ENCODE results near the gene DCST2.

Gene DCST2

DNA sequence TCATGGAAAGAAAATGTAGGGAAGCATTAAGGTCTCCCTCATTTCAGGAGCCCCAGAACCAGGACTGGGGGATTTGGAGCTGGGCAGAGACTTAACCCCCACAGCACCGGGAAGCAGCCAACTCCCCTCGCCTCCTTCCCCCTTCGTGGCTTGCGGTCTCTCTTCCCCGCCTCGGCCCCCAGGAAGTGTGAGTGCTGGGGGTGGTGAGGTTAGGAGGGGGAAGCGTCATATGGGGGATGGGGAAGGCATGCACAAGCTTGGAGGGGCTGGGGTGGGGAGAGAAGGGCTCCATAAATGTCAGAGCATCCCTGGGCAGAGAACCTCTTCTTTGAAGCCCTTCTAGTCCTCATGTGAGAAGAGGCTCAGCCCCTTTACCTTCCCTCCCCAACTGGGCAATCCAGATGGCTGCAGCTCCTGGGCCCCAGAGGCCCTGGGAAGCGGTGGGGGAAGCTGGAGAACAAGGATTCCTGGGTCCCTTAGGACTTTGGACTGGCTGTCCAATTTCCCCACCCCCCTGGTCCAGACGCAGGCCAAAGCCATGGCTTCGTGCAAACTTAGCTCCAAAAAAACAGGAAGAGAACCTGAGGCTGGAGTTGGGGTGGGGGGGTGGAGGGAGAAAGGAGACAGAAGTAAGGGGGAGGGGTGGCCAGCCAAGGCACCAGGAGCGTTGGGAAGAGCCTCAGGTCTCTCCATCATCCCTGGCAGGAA, 23.2 kb downstream of the DCST2 start:
- DNase-seq (ENCODE audit: low read depth): no peak

DNA sequence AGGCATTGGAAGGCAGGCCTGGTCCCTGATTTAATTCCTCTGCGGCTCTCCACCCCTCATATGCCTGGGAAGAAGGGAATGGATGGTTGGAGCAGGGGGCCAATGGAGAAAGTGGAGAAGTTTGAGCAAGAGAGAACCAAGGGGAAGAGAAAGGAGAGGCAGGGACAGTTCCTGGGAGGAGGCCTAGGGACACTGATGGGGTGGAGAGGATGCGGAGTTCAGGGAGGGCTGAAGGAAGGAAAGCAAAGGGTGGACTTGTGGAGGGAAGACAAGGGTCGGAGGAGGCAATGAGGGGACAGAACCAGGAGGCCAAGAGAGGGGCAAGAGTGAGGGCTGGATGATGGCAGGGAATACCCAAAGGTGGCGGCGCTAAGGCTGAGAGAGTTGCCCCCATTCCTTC, 23.8 kb downstream of the DCST2 start:
- no peak for DNase-seq (ENCODE audit: low read depth)

DNA sequence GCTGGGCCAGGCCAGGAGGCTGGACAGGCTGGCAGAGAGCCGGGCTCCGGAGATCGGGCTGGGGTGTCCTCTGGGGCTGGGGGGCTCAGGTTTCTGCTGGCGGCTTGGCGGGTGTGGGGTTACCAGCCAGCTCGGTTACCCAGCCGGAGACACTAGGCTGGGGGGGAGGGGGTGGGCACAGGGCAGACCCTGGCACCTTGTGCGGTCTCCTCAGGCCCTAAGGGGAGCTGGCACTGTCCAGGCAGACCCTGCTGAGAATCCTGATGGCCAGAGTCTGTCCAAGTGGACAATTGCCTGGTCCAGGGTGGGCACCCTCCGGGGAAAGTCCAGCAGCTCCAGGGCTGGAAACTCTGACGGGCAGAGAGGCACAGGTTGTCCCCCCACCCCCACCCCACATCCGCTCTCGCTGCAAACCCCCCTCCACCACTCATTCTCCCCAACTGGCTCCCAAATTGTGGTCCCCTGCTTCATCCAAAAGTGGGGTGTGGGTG, 24.3 kb downstream of the DCST2 start:
- no peak for DNase-seq (ENCODE audit: low read depth)

DNA sequence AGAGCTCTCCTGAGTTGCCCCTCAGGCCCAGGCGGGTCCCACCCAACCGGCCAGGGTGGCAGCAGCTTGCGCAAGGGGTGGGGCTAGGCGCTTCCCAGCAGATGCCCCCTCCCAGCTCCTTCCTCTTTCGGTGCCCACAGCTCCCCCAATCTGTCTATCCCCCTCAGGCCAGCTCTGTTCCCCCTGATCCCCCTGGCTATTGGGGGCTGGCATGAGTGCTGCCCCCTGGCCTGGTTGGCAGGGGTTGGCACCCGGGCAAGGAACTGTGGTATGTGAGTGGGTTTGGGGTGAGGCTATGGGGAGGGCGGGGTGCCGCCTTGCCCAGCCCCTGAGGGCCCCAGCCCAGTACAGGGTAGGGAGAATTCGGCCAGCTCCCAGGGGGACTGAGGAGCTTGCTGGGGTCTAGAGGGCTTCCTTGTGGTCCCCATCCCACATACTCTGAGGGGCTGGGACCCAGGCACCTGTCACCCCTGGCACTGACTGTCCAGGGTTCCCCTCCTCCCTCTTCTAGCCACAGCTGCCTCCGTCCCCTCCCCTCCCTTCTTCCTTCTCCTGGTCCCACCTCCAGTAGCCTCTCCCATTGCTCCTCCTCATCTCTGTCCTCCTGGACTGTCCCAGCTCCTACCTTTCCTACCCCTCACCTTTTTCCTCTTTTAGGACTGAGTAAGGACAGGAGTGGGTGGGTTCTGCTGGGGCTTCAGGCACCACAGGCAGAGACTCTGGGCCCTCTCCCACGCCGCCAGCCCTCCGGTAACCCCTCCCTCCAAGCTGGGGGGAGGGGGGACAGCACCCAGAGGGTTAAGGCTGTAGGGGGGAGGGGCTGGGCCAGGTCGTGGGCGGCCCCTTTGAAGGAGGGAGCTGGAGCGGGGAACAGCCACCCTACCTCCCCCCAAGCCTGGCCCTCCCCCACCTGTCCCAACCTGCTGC, 25.3 kb downstream of the DCST2 start:
- DNase-seq (ENCODE audit: low read depth): peak; percentile 44

DNA sequence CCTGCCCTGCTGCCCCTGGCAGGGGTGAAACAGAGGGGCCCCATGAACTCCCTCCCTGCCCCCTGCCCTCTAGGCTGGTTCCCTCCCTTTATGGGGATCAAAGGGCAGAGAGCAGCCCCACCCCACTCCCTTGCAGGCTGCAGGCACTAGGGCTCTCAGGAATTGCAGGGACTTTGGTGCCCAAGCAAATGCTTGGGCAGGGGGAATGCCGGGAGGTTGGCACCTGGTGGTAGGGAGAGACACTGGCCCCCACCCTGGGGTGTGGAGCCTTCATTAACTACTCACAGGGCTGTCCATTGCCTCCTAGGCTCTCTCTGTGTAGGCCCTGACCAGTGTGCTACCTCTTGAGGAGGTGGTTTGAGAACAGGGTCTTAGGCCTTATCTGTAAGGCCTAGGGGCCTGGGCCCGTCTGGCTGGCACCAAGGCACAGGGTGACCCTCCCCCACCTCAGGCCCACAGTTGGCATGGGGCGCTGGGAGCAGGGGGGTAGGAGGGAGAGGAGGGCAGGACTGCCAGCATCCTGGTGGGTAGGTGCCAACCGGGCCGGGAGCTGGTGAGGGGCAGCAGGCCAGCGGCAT, 26.2 kb downstream of the DCST2 start:
- DNase-seq (ENCODE audit: low read depth): no peak

DNA sequence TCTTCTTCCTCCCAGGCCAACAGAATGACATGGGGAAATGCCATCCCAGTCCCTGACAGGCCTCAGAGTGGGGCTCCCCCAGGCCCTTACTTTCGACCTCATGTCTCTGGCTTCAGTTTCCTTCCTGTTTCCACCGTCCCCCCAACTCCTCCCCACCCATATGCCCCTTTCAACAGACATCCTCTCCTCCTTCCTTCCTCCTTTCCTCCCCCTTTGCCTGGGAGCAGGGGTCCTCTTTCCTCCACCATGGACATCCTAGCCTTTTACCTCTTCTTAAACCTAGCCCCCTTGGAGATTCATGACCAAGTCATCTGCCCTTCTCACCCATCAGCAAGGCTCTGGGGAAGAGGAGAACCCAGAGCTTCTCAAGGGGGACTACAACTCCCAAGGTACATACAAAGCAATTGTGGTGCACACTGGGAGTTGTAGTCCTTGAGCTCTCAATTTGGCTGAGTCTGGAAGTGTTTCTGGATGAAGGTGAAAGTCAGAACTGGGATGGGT, 26.9 kb downstream of the DCST2 start:
- no peak for DNase-seq (ENCODE audit: low read depth)

DNA sequence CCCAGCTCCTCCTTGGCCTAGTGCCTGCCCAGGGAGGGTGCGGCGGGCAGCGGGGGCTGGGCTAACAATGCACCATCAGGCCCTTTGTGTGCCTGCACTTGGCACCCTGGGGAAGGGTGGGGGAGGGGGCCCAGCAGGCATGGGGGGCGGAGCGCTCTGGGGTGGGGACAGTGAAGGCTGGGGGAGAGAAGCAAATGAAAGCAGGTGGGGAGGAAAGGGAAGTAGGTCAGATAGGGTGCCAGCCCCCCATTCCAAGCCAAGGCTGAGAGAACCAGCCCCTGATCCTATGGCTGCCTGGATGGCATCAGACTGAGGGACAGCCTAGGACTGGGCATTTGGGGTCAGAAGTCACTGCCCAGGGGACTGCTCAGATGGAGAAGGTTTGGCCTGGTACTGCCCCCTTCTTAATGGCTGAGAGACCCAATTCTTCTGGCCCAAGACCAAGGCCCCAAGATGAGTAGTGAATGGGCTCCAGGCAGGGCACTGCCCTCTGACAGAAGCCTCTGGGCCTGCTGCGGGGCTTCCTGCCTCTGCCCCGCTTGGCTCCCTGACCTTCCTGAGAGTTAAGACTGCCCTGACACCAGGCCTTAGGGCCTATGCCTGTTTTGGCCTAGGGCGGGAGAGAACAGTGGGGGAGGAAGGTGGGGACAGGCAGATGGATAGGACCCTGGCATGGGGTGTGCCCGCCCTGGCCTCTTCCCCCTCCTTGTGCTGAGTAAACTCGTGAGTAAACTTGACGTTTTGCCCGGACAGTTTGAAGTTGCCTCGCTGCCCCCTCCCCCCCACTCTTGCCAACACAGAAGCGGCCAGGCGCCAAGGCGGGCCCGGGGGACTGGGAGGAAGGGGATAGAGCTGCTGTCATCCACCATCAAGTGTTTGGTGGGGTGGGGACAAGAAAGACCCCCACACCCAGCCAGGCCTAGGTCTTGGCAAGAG, 28.2 kb downstream of the DCST2 start:
- DNase-seq (ENCODE audit: low read depth): no peak

DNA sequence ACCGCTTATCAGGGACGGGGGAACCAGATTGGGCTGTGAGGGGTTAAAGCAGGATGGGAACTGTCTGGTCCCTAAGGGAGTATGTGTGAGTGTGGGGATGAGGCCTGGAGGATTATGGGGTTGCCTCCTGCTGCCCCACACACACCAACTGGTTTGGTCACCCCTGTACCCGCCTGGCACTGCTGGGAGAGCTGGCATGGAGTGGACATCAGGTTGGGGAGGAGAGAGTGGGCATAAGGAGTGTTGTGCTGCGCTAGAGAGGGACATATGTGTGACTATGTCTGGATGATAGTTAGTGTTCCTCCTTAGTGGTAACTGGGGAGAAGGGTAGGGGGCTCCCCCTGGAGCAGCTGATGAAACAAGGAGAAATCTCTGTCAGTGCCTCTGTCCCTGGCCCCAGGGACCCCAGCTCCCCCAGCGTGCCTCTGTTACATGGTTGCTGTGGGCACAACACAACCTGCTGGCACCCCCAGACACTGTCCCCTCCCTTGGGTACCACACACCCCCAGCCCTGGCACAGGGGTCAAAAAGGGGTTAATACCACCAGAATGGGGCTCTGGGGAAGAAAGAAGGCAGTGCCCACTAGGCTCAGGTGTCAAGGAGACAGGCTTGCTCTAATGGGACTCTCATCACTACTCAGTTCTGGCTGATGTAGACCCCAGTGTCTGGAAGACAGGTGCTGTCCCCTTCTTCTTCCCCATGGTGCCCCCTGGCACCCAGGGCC, 29.1 kb downstream of the DCST2 start:
- DNase-seq (ENCODE audit: low read depth): no peak

DNA sequence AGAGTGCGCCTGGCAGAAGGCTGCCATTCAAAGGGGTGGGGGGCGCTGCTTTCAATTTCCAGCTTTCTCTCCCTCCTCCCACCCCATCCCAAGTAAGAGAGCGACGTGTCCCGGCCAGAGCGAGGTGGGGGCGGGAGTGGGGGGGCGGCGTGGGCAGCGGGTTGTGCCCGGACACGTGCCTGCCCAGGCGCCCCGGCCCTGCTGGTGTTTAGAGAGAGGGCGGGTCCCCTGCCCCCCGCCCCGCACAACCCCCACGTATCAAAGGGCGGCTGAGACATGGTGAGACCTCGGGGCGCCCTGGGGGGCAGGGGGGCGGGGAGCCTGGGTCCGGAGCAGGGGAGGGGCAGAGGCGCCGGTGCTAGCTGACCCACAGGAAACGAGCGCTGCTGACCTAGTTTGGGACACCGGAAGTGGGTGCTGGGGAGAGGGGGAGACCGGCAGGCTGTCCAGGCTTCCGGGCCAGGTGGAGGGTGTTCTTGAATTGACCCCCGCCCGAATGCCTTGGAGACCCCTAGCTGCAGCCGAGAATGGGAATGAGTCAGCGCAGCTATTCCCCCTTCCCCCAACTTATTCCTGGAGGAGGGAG, 29.7 kb downstream of the DCST2 start:
- DNase-seq (ENCODE audit: low read depth): no peak

DNA sequence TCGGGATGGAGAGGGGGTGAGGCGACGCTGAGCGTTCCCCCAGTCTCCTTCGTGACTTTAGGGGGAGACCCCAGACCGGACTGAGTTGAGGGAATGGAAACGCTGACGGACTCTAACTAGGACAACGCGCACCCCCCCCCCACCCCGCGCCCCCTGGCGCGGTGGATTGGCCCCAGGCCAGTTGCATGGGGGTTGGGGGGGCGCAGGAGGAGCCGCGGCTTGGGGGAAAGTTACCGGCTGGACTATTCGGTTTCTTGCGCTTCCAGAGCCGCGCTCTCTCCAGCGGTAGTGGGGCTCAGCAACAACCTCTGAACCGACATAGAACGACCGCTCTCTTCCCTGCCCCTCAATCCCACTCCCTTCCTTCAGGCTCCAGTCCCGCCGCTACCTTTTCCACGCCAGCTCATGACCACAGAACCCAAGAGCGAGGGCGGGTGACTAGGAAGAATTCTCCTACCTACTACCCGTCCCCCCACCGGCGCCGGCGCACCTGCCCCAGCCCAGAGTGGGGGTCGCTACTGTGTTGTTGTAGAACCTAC, 30.3 kb downstream of the DCST2 start:
- DNase-seq (ENCODE audit: low read depth): no peak

DNA sequence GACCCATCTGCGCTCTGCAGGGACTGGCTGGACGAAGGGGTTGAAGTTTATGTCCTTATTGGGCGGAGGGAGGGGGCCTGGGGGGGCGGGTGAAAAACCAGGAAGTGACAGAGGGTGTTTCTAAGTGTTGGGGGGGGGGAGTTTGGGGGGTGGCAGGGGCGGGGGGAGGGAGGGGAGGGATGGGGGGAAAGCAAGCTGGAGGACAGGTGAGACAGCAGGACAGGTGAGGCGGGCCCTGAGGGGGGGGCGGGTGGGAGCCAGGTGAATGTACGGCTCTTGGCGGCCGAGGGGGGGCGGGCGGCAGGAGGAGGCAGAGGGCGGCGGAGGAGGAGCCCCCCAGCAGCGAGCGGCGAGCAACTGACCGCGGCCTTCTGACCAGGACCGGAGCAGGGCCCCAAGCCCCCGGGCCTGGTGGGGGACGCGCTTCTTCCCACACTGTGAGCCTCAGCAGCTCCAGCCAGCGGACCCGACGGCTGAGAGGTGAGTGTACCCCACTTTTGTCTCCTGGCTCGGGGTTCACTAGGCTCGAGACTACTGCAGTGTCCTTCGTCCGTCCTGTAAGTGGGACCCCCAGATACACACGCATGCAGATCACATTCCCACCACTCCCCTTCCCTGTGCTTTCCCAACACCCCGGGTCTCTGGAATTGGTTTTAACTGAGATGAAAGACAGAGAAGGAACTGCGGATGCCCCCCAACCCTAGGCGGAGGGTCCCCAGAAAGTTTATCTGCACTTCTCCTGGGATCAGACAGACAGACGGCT, 30.9 kb downstream of the DCST2 start, which contains the start of gene ZBTB7B:
Gene ZBTB7B, plus strand, starts transcription at position 339 of the 763 bp plus-strand sequence. CDS start 11,859 bp downstream, outside the sequence.
- DNase-seq (ENCODE audit: low read depth): no peak

DNA sequence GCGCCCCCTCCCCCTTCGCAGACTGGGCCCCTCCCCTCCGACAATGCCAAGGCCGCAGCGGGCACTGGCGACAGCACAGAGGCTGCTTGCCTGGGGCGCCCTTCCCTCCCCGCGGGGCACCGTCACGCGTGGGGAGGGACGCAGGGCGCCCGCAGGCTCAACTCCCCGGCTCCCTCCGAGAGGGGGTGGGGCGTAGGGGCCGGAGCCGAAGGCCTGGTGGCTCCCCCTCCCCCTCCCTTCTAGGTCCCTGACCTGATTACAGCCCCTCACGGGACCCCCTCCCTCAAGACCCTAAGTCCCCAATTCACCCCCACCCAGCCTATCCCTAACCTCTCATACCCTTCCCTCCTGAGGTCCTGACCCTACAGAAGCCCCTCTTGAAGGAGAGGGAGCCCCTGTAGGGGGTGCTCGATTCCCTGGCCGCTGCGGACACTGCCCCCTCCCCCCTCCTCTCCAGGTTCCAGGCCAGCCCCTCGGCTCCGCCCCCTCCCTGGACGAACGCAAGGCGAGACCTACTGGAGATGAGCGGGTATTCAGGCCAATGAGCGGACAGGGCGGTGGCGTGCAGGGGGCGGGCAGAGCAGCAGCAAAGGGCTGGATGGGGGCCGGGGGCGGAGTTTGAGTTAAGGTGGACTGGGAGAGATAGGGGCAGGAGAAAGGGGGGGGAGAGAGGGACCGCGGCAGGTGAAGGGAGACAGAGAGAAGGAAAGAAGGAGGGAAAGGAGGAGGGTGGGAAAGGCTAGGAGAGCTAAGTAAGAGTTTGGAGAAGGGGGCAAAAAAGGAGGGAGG, 31.7 kb downstream of the DCST2 start:
- DNase-seq (ENCODE audit: low read depth): peak; percentile 98

DNA sequence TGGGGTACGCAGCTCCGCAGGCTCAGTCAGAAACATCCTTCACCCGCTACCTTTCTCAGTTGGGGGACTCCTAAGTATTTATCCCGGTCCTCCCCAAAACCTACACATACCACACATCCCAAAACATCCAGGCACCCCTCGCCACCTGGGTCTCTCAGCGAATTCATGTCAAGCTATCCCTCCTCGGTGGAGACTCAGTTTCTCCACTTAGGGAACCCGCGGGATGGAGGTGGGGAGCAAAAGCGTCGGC, 32.2 kb downstream of the DCST2 start:
- no peak for DNase-seq (ENCODE audit: low read depth)

DNA sequence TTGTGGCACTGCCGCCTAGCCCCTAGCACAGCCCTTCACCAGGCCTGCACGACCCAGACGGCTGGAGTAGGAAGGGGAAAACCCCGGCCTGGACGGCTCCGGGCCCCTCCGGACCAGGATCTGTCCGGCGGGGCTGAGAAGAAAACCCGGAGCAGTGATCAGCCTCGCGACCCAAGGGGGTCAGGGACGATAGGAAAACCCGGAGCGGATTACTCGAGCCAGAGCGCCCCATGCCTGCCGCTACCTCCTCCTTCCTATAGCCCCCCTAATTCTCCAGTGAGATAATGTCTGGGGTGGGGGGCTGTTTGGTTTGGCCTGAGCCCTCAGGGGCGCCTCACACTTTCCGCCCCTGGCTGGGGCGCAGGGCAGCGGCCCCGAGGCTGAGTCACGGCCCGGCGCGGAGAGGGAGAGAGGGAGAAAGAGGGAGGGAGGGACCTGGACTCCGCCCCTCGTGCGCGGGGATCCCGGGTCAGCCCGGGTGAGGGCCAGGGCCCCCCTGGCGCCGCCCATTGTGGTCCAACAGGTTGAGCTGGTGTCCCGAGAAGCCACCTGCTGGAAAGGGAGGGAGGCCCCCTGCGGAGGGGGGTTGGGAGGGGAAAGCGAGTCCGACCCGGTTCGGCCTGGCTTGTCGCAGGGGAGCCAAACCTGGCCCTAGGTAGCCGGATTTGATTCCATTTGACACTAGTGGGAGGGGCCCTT, 32.7 kb downstream of the DCST2 start:
- DNase-seq (ENCODE audit: low read depth): peak; percentile 75

DNA sequence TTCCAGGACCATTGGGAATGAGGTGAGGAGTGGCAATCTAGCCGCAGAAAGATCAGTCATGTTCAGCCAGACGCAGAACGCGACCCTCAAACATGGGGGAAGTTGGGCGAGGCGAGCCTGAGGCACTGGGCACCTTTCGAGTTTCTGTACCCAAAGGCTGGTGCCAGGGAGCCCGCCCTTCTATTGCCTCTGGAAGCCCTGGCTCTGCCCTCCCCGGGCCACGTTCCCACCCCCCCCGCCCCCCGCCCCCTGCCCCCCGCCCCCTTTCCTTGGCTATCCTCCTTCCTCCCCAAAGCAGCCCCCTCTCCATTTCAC, 33.2 kb downstream of the DCST2 start:
- no peak for DNase-seq (ENCODE audit: low read depth)

DNA sequence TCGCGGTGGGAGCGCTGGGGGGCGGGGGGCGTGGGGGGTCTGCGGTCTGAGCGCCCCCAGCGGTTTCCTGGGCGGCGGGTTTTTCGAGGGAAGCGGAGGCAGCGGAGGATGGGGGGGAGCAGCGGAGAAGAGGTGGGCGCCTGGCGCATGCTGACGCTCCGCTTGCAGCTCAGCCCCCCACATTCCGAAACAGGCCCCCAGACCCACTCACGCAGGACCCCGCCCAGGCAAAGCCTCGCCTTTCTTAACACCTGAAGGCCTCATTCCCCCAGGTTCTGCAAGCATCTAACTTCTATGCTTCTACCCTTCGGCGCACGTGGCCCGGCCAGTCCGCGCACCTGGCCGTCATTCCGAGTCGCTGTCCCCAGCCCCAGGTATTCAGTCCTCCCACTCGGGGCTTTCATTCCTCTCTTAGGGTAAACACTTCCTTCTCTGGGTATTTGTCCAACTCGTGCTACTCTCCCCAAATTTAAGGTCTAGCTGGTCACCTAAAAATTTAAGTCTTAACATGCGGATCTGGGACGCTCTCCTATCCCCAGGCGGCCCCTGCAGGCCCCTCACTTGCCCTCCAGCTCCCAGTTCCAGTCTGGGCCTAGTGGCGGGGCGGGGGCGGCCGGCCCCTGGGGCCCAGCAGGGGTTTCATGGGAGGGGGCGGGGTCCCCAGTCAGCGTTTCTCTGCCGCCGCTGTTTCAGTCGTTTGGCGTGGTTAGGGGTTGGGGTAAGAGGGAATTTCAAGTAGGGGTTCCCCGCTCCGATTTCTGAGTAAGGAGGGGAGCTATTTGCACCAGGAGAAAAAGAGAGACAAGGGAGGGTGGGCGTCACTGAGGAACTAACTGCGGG, 33.8 kb downstream of the DCST2 start:
- DNase-seq (ENCODE audit: low read depth): peak; percentile 49

DNA sequence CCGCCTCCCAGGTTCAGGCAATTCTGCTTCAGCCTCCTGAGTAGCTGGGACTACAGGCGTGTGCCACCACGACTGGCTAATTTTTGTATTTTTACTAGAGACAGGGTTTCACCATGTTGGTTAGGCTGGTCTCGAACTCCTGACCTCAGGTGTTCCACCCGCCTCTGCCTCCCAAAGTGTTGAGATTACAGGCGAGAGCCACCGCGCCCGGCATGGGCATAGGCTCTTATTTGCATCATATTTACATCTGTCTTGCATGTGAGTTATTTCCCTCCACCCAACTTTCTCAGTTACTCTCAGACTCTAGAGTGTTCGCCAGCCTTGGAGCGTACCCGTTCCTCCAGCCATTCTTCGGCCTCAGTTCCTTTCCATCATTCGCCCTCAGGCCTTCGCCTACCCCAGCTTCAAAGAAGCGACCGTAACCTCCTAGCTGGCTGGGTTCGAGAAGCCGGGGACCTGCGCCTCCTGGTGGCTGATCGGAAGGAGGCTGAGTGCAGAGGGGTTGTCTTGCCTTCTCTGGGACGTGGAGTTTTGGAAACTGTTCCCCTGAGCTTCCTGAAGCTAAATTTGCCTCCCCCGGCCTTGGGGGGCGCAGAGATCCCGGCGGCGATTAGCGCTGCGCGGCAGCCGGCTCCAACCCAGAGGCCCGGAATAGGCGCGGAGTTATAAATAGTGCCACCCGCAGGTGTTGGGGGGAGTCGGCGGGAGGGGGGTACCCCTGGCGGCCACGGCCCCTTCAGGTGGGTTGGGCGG, 34.6 kb downstream of the DCST2 start:
- DNase-seq (ENCODE audit: low read depth): peak; percentile 74
